OCI-LY7 (cell line): Measurements from ENCODE around the gene LSAMP. TPM values are rescaled to one million over a fixed set of nuclear protein-coding genes. Genes with fewer than 3 reads are reported as not detected.

ENCODE experiments used
- BruUV-seq: library from RNA; stranded (reverse); fragments of 400-500 nt; replicated peaks from 2 replicates; lab custom pipeline; 2021; lab: Mats Ljungman, UMichigan
- CTCF ChIA-PET: fragments of 300-600 bp; sonication (Branson Sonifier 250); formaldehyde crosslinking; loops from one replicate; lab custom pipeline; 2022; ENCODE audit warnings: antibody characterized with exemption; ENCODE audit not compliant: unreplicated experiment; lab: Charles Lee
- POLR2A ChIA-PET: fragments of 300-600 bp; sonication (Branson Sonifier 250); formaldehyde crosslinking; loops from one replicate; lab custom pipeline; 2022; ENCODE audit warnings: antibody characterized with exemption; lab: Charles Lee
- DNase-seq: peaks from one replicate; pipeline ENCODE4 v3.0.0-alpha.2; 2015; ENCODE audit warnings: low spot score
- H2AFZ ChIP-seq: fragments of 200-600 bp; sonication (generic), shearing (Covaris generic); 2 replicates; pipeline ENCODE4 v1.6.1; 2014; ENCODE audit warnings: mild to moderate bottlenecking, antibody characterized with exemption, low read length, moderate library complexity
- H3K27ac ChIP-seq: fragments of 200-600 bp; sonication (generic); 2 replicates; pipeline ENCODE4 v1.5.1; 2014; ENCODE audit warnings: mixed run types, low read depth, mild to moderate bottlenecking, moderate library complexity, low read length, inconsistent platforms; ENCODE audit not compliant: poor library complexity, severe bottlenecking
- H3K36me3 ChIP-seq: fragments of 200-600 bp; sonication (generic); 2 replicates; pipeline ENCODE4 v1.6.1; 2014; ENCODE audit warnings: mild to moderate bottlenecking, antibody characterized with exemption, low read length, moderate library complexity, mixed read lengths; ENCODE audit not compliant: insufficient read depth
- H3K4me1 ChIP-seq: fragments of 200-600 bp; sonication (generic); 2 replicates; pipeline ENCODE4 v1.5.1; 2014; ENCODE audit warnings: mild to moderate bottlenecking, low read length; ENCODE audit not compliant: insufficient read depth, poor library complexity, severe bottlenecking
- H3K4me2 ChIP-seq: fragments of 200-600 bp; sonication (generic); 2 replicates; pipeline ENCODE4 v1.6.1; 2014; ENCODE audit warnings: mild to moderate bottlenecking, low read length
- H3K4me3 ChIP-seq: fragments of 200-600 bp; sonication (generic); 2 replicates; pipeline ENCODE4 v1.5.1; 2014; ENCODE audit warnings: mild to moderate bottlenecking, low read depth, low read length; ENCODE audit not compliant: poor library complexity, severe bottlenecking
- H3K79me2 ChIP-seq: fragments of 200-600 bp; sonication (generic); 2 replicates; pipeline ENCODE4 v1.6.1; 2016; ENCODE audit warnings: low read depth, mild to moderate bottlenecking, low read length, moderate library complexity, mixed read lengths; ENCODE audit not compliant: insufficient read depth
- H3K9me2 ChIP-seq: fragments of 200-600 bp; sonication (generic); 2 replicates; pipeline ENCODE4 v1.6.1; 2016; ENCODE audit warnings: mild to moderate bottlenecking, low read length, mixed read lengths; ENCODE audit not compliant: insufficient read depth
- H3K9me3 ChIP-seq: fragments of 200-600 bp; sonication (generic); 2 replicates; pipeline ENCODE4 v1.6.1; 2014; ENCODE audit warnings: mild to moderate bottlenecking, mixed run types, low read length, mixed read lengths
- H4K20me1 ChIP-seq: fragments of 200-600 bp; sonication (generic); 2 replicates; pipeline ENCODE4 v1.6.1; 2014; ENCODE audit warnings: mild to moderate bottlenecking, antibody characterized with exemption, low read length, moderate library complexity, mixed read lengths; ENCODE audit not compliant: insufficient read depth
- CTCF ChIP-seq: fragments of 200-600 bp; sonication (generic); conservative IDR thresholded peaks from 2 replicates; pipeline ENCODE4 v1.5.1; 2014; ENCODE audit warnings: mild to moderate bottlenecking, antibody characterized with exemption, low read length, moderate library complexity, mixed read lengths
- EZH2phosphoT487 ChIP-seq: fragments of 200-600 bp; sonication (generic); IDR thresholded peaks from 2 replicates; pipeline ENCODE4 v1.6.1; 2018; ENCODE audit warnings: low read depth, borderline replicate concordance, mild to moderate bottlenecking, mixed run types, antibody characterized with exemption, low read length, moderate library complexity, mixed read lengths
- intact Hi-C: fragments of 100-400 bp; cut with micrococcal nuclease; formaldehyde crosslinking; loops from one replicate; pipeline ENCODE4 v1.10.0; 2022; ENCODE audit not compliant: unreplicated experiment
- total RNA-seq, 2 experiments: library from RNA; depleted of rRNA in 1 of 2; stranded (reverse); fragments of >200 nt in 1 of 2; shearing (Covaris generic) in 1 of 2; gene quantifications; 2 replicates each; pipeline ENCODE4 v1.2.3, GENCODE V29; 2014 to 2022

LSAMP gene
- total RNA-seq, 2 experiments from 2014 or later, result 1.4 TPM; not detected in 1

GRCh38 chr3:116301422-116301821 is 143.9 kb downstream of the LSAMP start:
- H2AFZ ChIP-seq, result no peak overlapping the region
- intact Hi-C loops, result no loop called here
- no peaks in the 10 kb centered on the region for H3K4me1 ChIP-seq
- H3K79me2 ChIP-seq, result no peaks in the 10 kb centered on the region
- H3K4me3 ChIP-seq, result no peak overlapping the region
- DNase-seq, result no peak
- POLR2A ChIA-PET, result no interaction called here
- H3K36me3 ChIP-seq, result no peaks in the 10 kb centered on the region
- H3K4me2 ChIP-seq, result no peak overlapping the region
- H3K9me3 ChIP-seq, result no peaks in the 10 kb centered on the region
- H3K9me2 ChIP-seq, result no peaks in the 10 kb centered on the region
- CTCF ChIA-PET, result no interaction called here
- no peak overlapping the region for H3K27ac ChIP-seq
- no TSS peak for BruUV-seq
- no peaks in the 10 kb centered on the region for H4K20me1 ChIP-seq
- no peak for TF ChIP-seq CTCF
- TF ChIP-seq EZH2phosphoT487, result no peak

DNA sequence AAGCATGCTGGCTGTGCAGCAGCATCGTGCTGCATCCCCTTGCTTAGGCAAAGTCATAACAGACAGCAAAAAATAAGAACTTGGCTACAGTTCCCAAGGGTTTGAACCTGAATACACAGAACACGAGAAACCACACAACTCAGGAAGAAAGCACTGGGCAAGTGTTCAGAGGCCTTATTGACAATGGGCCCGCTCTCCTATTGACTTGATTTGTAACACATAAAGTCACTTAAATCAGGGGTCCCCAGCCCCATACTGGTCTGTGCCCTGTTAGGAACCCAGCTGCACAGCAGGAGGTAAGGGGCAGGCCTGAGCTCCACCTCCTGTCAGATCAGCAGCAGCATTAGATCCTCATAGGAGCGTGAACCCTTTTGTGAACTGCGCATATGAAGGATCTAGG is 145.1 kb downstream of the LSAMP start:
- TF ChIP-seq EZH2phosphoT487 (no peak), CTCF (no peak)
- intact Hi-C loops, result no loop called here
- POLR2A ChIA-PET, result no interaction called here
- no peaks in the 10 kb centered on the region for H4K20me1 ChIP-seq
- no peak overlapping the region for H3K4me2 ChIP-seq
- no peak overlapping the region for H3K27ac ChIP-seq
- no peaks in the 10 kb centered on the region for H3K36me3 ChIP-seq
- H3K9me2 ChIP-seq, result no peaks in the 10 kb centered on the region
- H3K79me2 ChIP-seq, result no peaks in the 10 kb centered on the region
- BruUV-seq, result no TSS peak
- no peak overlapping the region for H2AFZ ChIP-seq
- CTCF ChIA-PET, result no interaction called here
- DNase-seq, result no peak
- no peaks in the 10 kb centered on the region for H3K9me3 ChIP-seq
- H3K4me3 ChIP-seq, result no peak overlapping the region
- H3K4me1 ChIP-seq, result no peaks in the 10 kb centered on the region

DNA sequence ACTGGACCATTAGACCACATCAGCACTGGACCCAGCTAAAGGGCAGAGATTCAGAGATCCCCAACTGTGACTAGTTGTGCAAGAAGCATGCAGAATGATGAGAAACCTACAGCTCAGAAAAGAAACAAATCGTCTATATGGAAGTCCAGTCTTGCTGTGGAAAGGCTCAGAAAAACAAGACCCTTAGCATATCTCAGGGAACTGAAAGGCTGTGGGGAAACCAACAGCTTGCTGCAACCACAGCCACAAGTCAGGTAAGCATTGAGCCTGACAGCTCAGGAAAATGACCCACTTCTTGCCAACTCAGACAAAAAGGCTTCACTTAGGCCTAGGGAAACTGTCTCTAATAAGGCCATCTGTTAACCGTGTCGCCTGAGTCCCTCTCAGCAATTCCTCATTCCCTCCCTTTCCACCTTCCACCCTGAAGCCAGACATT is 145.6 kb downstream of the LSAMP start:
- Histone ChIP-seq H3K79me2 (no peaks in the 10 kb centered on the region), H2AFZ (no peak overlapping the region), H3K36me3 (no peaks in the 10 kb centered on the region), H4K20me1 (no peaks in the 10 kb centered on the region), H3K9me3 (no peaks in the 10 kb centered on the region), H3K4me2 (no peak overlapping the region), H3K9me2 (no peaks in the 10 kb centered on the region), H3K27ac (no peak overlapping the region), H3K4me3 (no peak overlapping the region), H3K4me1 (no peaks in the 10 kb centered on the region)
- TF ChIP-seq CTCF, result no peak
- TF ChIP-seq EZH2phosphoT487, result no peak
- ChIA-PET CTCF (no interaction called here), POLR2A (no interaction called here)
- intact Hi-C loops, result no loop called here
- no TSS peak for BruUV-seq
- DNase-seq, result no peak
